ENCODE measurements around the gene FPR2. TPM values are rescaled to one million over a fixed set of nuclear protein-coding genes. Genes with fewer than 3 reads are reported as not detected.

The FPR2 gene, protein sequence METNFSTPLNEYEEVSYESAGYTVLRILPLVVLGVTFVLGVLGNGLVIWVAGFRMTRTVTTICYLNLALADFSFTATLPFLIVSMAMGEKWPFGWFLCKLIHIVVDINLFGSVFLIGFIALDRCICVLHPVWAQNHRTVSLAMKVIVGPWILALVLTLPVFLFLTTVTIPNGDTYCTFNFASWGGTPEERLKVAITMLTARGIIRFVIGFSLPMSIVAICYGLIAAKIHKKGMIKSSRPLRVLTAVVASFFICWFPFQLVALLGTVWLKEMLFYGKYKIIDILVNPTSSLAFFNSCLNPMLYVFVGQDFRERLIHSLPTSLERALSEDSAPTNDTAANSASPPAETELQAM
- total RNA-seq (2014; rRNA removed; shearing (Covaris generic)), result not detected in 2 replicates
- not detected in 2 replicates for polyA plus RNA-seq (2014; cell fraction: nucleus; rRNA removed)

DNA sequence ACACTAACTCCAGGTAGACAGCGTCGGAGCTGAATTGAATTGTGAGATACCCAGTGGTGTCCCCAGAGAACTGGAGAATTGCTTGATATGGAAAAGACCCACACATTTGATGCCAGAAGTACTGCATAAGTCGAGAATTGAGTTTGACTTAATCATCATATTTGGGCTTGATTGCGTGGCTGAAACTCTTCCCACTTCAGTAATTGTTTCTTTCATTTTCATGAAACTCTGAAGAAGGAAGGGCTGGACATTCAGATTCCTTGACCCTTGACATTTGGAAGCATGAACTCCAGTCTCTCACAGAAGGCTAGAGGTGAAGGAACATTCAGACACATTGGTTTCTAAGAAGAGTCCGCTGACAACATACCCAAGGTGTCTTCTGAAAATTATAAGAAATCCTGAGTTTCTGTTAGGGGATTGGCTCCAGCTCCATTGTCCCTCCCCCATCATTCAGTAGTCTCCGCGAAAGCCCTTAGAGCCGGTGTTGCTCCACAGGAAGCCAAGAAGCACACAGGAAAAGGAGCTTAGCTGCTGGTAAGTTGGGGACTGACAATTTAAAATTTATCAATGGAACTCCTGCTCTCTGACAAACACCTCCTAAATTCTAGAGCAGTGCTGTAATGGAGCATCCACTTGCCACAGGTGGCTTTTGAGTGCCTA is at the start of gene FPR2:
Gene FPR2 (plus strand): TSS at position 484 of the 660 bp plus-strand sequence. CDS start 7,479 bp downstream, outside the sequence.
- no peak for DNase-seq (ENCODE audit: extremely low read depth, low read depth)

DNA sequence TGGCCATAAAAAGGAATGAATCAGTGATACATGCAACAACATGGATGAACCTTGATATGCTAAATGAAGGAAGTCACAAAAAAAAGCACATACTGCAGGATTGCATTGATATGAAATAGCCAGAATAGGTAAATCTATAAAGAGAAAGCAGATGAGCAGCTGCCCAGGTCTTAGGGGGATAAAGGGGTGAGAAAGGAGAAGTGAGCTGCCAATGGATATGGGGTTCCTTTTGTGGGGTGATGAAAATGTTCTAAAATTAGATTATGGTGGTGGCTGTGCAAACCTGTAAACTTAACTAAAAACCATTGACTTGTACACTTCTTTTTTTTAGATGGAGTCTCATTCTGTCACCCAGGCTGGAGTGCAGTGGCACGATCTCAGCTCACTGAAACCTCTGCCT is 49.3 kb upstream of the FPR2 start:
- DNase-seq (ENCODE audit: extremely low read depth, low read depth), result no peak

DNA sequence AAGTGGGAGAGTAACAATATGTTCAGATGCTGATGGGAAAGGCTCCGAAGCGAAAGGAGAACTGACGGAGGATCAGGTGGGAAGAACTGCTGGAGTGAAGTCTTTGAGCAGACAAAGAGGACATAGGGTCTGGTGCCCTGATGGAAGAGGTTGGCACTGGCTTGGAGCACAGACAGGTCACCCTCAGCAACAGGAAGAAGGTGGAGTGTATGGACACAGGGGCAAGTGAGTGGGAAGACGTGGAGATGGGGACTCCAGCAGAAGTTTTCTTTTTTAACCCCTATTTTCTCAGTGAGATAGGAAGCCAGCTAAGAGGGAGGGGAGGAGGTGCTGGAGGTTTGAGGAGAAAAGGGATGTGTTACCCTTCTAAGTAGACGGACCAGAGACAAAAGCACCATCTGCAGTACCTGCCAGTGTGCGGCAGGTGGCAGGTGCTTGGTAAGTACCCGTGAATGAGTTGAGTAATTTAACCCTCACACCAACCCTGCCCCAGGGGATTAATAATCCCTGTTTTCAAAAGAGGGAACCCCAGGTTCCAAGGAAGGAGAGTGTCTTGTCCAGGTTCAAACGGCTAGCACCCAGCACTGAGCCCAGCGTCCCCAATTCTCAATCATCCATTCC is 48.4 kb upstream of the FPR2 start:
- DNase-seq (ENCODE audit: extremely low read depth, low read depth), result no peak

DNA sequence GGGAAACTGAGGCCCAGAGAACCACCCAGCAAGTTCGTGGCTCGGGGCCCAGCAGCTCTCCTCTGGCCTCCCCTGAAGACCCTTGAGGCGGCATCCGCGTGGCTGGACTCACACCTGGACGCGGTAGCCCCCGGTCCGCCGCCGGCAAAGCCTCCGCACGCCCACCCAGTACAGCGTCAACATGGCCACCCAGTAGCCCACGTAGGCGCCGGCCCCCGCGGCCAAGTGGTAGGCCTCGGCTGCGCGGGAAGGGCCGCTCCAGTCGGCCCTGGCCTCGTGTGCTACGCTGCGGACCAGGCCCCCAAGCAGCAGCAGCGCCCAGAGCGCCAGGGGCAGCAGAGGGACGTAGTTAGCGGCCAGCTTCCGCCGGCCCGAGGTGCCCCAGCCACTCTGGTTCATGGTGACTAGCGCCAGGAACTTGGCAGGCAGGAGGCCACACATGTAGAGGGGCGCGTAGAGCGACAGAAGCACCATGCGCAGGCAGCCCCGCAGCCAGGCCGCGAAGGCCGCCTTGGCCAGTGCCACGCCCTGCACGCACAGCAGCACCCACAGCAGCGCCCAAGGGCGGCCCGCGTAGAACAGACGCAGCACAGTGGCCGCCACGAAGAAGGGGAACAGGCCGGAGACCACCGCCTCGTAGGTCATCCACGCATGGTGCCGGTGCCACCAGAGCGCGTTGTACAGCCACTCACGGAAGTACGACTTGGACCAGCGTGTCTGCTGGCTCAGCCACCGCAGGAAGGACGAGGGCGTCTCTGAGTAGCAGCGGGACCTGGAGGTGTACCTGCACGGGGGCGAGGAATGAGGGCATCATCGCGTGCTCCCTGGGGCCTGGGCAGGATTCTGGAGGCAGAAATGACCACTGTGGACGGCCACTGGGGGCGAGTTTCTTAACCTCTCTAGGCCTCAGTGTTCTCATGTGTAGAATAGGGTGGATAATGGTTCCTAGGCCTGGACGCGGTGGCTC is 47.4 kb upstream of the FPR2 start:
- no peak for DNase-seq (ENCODE audit: extremely low read depth, low read depth)

DNA sequence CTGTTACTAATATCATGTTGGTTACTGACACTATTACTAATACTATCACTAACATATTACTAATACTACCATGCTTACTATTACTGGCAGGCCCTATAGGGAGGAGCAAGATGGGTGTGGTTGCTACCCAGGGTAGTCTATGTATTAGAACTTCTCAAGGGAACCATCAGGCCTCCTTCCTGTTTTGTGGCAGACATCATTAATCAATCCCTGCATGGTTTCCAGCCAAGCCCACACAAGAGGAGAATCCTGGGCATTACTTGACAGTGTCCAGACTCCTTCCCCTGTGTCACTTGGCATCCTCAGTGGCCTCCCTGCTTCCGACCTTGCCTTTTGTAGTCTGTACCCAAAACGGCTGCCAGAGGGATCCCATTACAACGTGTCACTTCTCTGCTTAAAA is 46.1 kb upstream of the FPR2 start:
- DNase-seq (ENCODE audit: extremely low read depth, low read depth), result no peak

DNA sequence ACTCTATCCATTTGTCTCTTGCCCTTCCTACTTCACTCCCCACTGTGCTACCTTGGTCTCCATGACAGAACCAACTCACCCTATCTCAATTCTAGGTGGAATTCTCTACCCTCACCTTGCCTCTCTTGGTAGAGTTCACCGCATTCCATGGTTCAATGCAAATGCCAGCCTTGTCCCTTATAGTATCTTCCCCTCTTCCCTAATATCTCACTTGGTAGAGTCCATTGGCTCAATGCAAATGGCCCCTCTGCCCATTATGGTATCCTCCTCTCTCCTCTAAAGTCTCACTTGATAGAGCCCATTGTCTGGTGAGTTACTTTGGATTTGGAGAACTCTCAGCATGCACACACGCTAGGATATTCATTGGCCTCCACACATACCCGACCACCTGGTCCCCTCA is 45.1 kb upstream of the FPR2 start:
- no peak for DNase-seq (ENCODE audit: extremely low read depth, low read depth)

DNA sequence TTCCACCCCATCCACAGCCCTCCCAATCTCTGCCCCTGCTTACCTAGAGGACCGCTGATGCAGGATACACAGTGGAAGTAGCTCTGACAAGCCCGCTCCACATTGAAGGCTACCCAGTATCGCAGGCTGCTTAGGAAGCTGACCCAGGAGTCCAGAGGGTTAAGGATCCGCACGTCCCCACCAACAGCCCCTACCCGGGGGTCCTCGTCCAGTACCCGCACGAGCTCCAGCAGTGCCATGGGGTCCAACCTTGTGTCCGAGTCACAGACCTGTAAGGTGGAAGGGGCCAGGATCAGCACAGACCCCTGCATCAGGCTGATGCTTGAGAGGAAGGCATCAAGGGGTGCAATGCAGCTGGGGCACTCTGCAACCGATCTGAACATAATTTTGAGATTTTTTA is 44.1 kb upstream of the FPR2 start:
- DNase-seq (ENCODE audit: extremely low read depth, low read depth), result no peak

DNA sequence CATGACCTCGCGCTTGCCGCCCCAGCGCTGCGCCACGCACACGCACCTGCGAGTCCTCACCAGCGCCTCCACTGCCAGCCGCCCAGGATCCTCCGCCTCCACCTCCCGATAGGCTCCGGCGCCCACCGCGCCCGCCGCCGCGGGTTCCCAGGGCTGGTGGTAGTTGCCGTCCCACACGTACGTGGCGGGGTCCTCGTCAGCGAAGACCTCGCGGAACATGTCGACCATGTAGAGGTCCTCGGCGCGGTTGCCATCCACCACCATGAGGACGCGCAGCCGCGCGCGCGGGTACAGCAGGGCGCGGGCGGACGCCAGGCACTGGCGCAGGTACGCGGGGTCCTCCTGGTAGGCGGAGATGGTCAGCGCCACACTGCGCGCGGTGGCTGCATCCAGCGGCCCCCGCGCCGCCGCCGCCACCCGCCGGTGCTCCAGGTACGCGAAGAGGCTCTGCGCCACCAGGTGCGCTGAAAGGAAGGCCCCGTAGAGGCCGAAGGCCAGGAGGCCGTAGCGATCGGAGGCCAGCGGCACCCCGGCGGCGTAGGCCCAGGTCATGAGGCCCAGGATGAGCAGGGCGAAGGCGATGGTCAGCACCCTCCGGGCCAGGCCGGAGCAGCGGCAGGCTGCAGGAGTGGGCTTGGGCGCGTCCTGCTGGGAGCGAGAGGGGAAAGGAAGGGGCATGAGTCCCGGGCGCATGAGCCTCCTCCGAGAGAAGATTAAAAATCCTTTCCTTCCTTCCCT is 41.6 kb upstream of the FPR2 start:
- DNase-seq (ENCODE audit: extremely low read depth, low read depth), result no peak

DNA sequence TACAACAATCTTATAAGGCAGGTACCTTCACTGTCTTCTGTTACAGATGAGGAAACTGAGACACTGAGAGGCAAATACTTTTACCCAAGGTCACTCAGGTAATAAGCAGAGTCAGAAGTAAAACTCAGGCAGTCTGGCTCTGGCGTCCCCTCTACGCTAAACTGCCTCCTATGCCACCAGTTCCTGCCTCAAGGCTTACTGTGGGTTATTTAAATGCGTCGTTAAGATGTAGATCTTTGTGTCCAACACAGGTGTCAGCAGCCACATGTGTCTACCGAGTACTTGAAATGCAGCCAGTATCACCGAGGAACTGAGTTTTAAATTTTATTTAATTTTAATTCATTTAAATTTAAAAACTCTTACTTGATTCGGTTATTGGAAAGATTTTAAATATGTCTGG is 39.1 kb upstream of the FPR2 start:
- DNase-seq (ENCODE audit: extremely low read depth, low read depth), result no peak

DNA sequence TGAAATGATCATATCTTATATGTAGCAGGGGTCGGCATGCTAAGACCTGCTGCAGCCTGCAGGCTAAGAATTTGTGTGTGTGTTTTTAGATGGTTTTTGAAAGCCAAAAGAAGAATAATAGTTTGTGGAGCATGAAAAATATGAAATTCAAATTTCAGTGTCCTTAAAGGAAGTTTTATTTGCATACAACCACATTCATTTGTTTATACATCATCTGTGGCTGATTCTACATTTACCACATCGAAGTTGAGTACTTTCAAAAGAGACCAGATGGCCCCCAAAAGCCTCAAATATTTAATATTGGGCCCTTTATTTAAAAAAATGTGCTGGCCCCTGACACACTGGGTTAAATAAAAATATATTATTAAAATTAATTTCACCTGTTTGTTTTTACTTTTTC is 38.5 kb upstream of the FPR2 start:
- no peak for DNase-seq (ENCODE audit: extremely low read depth, low read depth)

DNA sequence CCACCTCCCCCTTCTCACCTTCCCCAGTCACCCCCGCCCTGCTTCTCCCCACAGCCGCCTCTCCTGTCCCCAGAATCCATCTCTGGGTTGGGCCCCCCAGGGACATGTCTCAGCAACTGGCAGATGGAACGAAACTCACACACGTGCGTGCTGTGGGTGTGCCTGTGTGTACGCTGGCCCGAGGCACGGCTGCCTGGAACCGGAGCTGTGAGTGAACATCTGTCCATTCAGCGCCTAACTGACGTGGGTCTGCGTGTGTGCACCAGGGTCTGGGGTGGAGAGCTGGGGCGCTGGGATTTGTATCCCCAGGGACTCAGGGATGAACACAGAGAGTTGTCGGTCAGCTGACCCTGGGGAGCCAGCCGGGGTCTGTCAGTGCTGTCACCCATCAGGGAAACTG is 36.4 kb upstream of the FPR2 start:
- no peak for DNase-seq (ENCODE audit: extremely low read depth, low read depth)

DNA sequence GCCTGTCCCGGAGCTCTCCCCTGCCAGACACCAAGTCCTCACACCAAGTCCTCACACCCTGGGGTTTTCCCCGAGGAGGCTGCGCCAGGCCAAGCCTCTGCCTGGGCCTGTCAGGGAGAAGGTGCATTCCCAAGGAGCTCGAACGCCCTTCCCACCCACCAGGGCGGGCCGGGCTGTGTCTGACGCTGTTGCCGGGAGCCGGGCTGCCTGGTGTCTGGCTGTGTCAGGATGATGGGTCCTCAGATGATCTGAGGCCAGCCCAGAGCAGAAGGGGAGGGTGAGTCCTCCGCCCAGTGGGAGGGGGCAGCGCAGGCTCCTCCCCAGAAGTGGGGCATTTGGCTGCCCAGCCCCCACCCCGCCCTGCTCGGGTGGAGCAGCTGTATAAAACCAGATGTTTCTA is 34.9 kb upstream of the FPR2 start:
- no peak for DNase-seq (ENCODE audit: extremely low read depth, low read depth)

DNA sequence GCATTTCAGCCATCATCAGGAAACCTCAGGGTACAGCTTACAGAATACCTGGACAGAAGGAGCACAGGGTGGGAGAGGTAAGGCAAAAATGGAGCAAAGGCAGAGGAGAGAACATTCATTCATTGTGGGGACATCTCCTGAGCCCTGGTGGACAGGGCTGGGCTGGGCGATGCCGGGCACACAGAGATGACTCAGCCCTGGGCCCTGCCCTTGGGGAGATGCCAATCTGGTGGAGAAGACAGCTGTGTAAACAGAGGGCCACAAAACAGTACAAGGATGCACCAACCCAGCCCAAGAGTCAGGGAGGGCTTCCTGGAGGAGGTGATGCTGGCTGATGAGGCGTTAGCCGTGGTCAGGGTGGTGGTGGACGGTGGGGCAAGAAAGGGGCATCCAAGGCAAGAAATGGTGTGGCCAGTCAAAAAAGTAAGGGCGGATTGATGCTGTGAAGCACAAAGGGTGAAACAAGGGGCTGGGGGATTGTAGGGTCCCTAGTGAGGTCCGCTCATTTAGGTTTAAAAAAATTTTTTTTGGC is 33.6 kb upstream of the FPR2 start:
- no peak for DNase-seq (ENCODE audit: extremely low read depth, low read depth)

DNA sequence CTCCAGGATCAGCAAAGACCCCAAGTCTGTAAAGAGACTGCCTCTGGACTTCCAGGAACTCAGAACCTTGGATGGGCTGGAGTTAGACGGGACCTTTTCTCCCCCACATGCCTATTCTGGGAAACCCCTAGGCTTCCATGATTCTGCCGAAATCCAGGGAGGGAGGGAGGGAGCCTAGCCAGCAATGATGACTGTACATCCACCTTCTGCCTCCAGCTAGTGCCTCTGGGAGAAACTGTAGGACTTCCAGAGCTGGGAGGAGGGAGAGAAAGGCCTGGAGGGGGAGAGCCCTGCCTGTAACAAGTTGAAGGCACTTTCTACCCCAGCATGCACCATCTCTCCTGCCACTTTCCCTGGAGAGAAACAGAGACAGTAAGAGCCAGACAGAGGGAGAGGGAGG is 31.2 kb upstream of the FPR2 start:
- no peak for DNase-seq (ENCODE audit: extremely low read depth, low read depth)

DNA sequence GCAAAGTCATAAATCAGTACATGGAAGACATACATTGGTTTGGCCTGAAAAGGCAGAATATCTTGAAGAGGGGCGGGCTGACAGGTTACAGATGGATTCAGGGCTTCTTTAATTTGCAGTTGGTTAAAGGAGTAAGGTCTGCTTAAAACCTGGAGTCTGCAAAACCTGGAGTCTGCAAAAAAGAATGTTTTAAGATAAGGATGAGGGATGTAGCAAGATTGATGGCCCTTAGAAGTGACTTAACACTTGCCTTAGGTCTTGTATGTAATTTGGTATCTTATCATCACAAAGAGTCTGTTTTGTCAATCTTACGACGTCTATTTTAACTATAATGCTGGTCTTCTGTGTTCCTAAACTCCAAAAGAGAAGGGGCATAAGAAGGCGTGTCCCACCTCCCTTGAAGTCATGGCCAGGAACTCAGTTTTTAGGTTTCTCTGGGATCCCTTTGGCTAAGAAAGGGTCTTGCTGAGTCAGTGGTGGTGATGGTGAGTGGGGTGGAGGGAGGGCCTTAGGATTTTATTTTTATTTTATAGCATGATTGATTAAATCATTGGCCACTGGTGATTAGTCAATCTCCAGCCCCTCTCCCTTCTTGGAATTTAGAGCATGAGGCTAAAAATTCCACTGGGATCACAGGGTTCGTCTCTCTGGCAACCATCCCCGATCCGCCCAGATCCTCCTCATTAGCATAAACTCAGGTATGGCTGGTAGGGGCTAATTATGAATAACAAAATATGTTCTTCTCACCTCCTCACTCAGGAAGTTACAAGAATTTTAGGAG is 27.0 kb upstream of the FPR2 start:
- DNase-seq (ENCODE audit: extremely low read depth, low read depth), result no peak

DNA sequence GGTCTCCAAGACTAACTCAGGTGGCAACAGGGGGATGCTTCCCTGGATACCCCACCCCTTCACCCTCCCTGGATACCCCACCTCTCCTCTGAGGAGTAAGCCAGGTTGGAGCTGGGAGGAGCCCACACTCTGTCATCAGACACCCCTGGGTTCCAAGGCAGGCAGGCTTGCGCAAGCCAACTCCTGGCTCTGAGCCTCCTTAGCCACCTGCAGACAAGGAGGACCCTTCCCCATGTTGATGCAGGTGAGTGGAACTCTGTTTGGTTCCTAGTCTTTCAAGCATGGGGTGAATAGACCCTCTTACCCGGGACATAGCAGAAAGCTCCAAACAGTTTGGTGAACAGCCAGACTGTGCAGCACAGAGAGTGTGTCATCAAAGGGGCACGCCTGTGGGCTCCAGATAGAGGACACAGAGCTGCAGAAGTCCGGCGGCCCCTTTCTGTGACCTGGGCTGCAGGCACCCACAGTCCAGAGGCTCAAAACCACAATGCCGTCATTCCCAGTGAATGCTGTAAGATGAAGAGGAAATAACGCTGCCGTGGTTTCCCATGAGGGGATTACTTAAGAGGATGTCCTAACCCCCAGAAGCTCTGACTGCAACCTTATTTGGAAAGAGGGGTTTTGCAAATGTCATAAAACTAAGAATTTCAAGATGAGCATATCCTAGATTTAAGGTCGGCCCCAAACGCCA is 25.1 kb upstream of the FPR2 start:
- no peak for DNase-seq (ENCODE audit: extremely low read depth, low read depth)

DNA sequence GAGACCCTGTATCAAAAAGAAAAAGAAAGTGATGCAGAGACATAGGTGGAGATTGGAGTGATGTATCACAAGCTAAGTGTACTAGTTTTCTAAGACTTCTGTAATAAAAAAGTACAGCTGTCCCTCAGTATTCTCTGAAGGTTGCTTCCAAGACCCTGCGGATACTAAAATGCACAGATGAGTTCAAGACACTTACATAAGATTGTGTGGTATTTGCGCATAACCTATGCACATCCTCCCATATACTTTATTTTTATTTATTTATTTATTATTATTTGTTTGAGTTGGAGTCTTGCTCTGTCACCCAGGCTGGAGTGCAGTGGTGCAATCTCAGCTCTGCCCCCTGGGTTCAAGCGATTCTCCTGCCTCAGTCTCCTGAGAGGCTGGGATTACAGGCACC is 23.6 kb upstream of the FPR2 start:
- DNase-seq (ENCODE audit: extremely low read depth, low read depth), result no peak

DNA sequence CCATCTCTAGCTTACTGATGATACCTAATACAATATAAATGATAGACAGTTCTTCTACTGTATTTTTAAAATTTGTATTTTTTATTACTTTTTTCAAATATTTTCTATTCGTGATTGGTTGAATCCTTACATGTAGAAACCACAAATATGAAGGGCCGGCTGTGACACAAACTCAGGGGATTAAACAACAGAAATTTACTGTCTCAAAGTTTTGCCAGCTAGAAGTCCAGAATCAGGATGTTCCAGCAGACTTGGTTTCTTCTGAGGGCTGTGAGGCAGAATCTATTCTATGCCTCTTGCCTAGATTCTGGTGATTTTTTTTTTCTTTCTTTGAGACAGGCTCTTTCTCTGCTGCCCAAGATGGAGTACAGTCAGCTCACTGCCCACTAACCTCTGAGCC is 23.1 kb upstream of the FPR2 start:
- no peak for DNase-seq (ENCODE audit: extremely low read depth, low read depth)
